Prostate gland (tissue), 2 donors: ENCODE results near the gene CDK9. TPM values are rescaled to one million over a fixed set of nuclear protein-coding genes. Genes with fewer than 3 reads are reported as not detected.
"Not testable (repeated sequence)": the region's sequence is repeated elsewhere in the genome, so short reads cannot be mapped to it uniquely, and the experiment has no call there.

Source experiments
- DNase-seq: peaks from one replicate; pipeline ENCODE4 v3.0.0-alpha.2; 2019; ENCODE audit warnings: low spot score
- H3K27ac ChIP-seq, 2 donors: fragments of 200-600 bp; sonication (generic); 2 replicates each; pipeline ENCODE4 v1.5.1; 2017 to 2019
- H3K27me3 ChIP-seq: fragments of 200-600 bp; sonication (generic); replicated peaks from 2 replicates; pipeline ENCODE4 v1.5.1; 2019; ENCODE audit not compliant: insufficient read depth
- H3K36me3 ChIP-seq, 2 donors: fragments of 200-600 bp; sonication (generic); 1 replicate in 1 of 2; 2 replicates in 1 of 2; pipeline versions ENCODE4 v1.5.1 to v1.8.1; 2017 to 2019
- H3K4me1 ChIP-seq: fragments of 200-600 bp; sonication (generic); replicated peaks from 2 replicates; pipeline ENCODE4 v1.5.1; 2019
- H3K4me3 ChIP-seq, 2 donors: fragments of 200-600 bp; sonication (generic); 2 replicates each; pipeline ENCODE4 v1.5.1; 2017 to 2019
- H3K9me3 ChIP-seq: fragments of 200-600 bp; sonication (generic); 2 replicates; pipeline ENCODE4 v1.5.1; 2017
- CTCF ChIP-seq, 4 experiments: fragments of 200-600 bp in 2 of 4; fragments of 450-650 bp in 2 of 4; sonication (generic) in 2 of 4; IDR thresholded peaks; 1 replicate in 3 of 4; 2 replicates in 1 of 4; pipeline ENCODE4 v1.5.1; 2016 to 2019; ENCODE audit warnings: antibody characterized with exemption in 4 of 4, mild to moderate bottlenecking in 2 of 4, moderate library complexity in 2 of 4
- POLR2A ChIP-seq: fragments of 450-650 bp; IDR thresholded peaks from one replicate; pipeline ENCODE4 v1.6.1; 2016; ENCODE audit warnings: antibody characterized with exemption, mild to moderate bottlenecking
- POLR2AphosphoS5 ChIP-seq: sonication (generic); formaldehyde crosslinking; IDR thresholded peaks from one replicate; pipeline ENCODE4 v1.6.1; 2017; ENCODE audit warnings: antibody characterized with exemption
- WGBS: methylation state at CpG from one replicate; pipeline ENCODE4 v1.1.5; 2018; 5-methylcytosine and 5-hydroxymethylcytosine counted together
- intact Hi-C: fragments of 100-400 bp; cut with DNase I; formaldehyde crosslinking; loops from one replicate; pipeline ENCODE4 v1.14.2; 2022
- total RNA-seq, 2 donors: library from RNA; depleted of rRNA; stranded (reverse); fragments of >200 nt; gene quantifications; one replicate each; pipeline ENCODE4 v1.1.0, GENCODE V29; 2016

CDK9 gene
- total RNA-seq, 2 donors from 2014 or later = 60.3 to 130 TPM

GRCh38 chr9:127779136-127779981 is 6.5 kb upstream of the CDK9 start:
- Histone ChIP-seq H3K9me3 (no peaks in the 10 kb centered on the region), H3K4me3 (no peak overlapping the region), H3K27me3 (no peaks in the 10 kb centered on the region), H3K27ac (no peak overlapping the region), H3K36me3 (no peaks in the 10 kb centered on the region), H3K4me1 (no peaks in the 10 kb centered on the region)
- DNase-seq = no peak
- WGBS = 85% methylated on average over 17 of the region's 17 CpGs
- intact Hi-C loops = no loop called here
- TF ChIP-seq POLR2AphosphoS5 = no peak
- no peak for TF ChIP-seq POLR2A
- TF ChIP-seq CTCF (IDR thresholded peaks at IDR 0.05) = no peak

GRCh38 chr9:127780126-127780885 is 5.5 kb upstream of the CDK9 start:
- Histone ChIP-seq H3K9me3 (no peaks in the 10 kb centered on the region), H3K27me3 (no peaks in the 10 kb centered on the region), H3K27ac (no peak overlapping the region), H3K36me3 (no peaks in the 10 kb centered on the region), H3K4me3 (no peak overlapping the region), H3K4me1 (no peaks in the 10 kb centered on the region)
- no peak for DNase-seq
- intact Hi-C loops = no loop called here
- no peak for TF ChIP-seq CTCF (IDR thresholded peaks at IDR 0.05)
- TF ChIP-seq POLR2AphosphoS5 = no peak
- no peak for TF ChIP-seq POLR2A
- WGBS = 57% methylated on average over 20 of the region's 20 CpGs

- H3K9me3 ChIP-seq, H3K4me1 ChIP-seq, H3K27me3 ChIP-seq, H3K36me3 ChIP-seq, DNase-seq, H3K27ac ChIP-seq, intact Hi-C loops, H3K4me3 ChIP-seq: not testable (repeated sequence)
- 86% methylated on average over 9 of the region's 9 CpGs for WGBS
Observed at GRCh38 chr9:127780909-127781308, 4.9 kb upstream of the CDK9 start.

GRCh38 chr9:127781806-127782205 is 4.0 kb upstream of the CDK9 start:
- no peak for TF ChIP-seq POLR2AphosphoS5
- no peak for TF ChIP-seq POLR2A
- TF ChIP-seq CTCF (IDR thresholded peaks at IDR 0.05) = no peak
- no peaks in the 10 kb centered on the region for H3K27me3 ChIP-seq
- no peak for DNase-seq
- no peaks in the 10 kb centered on the region for H3K9me3 ChIP-seq
- no peaks in the 10 kb centered on the region for H3K36me3 ChIP-seq
- intact Hi-C loops = no loop called here
- no peak overlapping the region for H3K4me3 ChIP-seq
- WGBS = 82% methylated on average over 4 of the region's 4 CpGs
- H3K4me1 ChIP-seq = peaks cover under 1% of the 10 kb centered on the region
- no peak overlapping the region for H3K27ac ChIP-seq

- Histone ChIP-seq H3K36me3 (peaks cover 2 to 11% of the 10 kb centered on the region in 2 donors), H3K4me3 (no peak overlapping the region), H3K27me3 (no peaks in the 10 kb centered on the region), H3K9me3 (no peaks in the 10 kb centered on the region), H3K4me1 (peaks cover 8% of the 10 kb centered on the region), H3K27ac (no peak overlapping the region)
- TF ChIP-seq POLR2A (no peak), POLR2AphosphoS5 (no peak), CTCF (IDR thresholded peaks at IDR 0.05) (no peak)
- DNase-seq = no peak
- intact Hi-C loops = no loop called here
- 70% methylated on average over 20 of the region's 20 CpGs for WGBS
Observed at GRCh38 chr9:127783111-127784008, 2.5 kb upstream of the CDK9 start.
